Measurements from ENCODE around the gene AMPD3.

The AMPD3 gene

GRCh38 chr11:10490398-10491241 is 35.6 kb downstream of the AMPD3 start:
- DNase-seq = no peak

DNA sequence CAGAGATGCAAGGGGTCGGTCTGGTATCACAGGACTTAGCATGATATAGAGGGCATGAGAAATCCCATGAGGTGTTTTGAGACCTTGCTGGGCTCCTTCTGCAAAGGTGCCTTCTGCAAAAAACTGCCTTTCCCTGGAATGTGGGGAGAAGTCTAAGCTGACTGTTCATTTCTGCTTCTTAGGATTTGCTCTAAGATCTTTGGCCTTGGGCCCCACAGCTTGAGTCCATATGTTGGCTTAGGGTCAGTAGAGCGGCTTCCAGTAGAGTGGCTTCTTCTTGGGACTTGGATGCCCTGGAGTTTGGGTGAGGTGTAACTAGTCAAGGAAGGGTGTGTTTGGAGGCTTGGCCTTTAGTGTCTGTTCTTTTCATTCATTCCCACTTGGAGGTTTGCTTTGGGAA is 37.0 kb downstream of the AMPD3 start:
- DNase-seq = no peak

- DNase-seq = no peak
These were observed 38.1 kb downstream of the AMPD3 start for GRCh38 chr11:10493041-10493663.

GRCh38 chr11:10494636-10495463 is 39.8 kb downstream of the AMPD3 start:
- DNase-seq = no peak

- no peak for DNase-seq
These were observed 40.4 kb downstream of the AMPD3 start for GRCh38 chr11:10495464-10495786.

DNA sequence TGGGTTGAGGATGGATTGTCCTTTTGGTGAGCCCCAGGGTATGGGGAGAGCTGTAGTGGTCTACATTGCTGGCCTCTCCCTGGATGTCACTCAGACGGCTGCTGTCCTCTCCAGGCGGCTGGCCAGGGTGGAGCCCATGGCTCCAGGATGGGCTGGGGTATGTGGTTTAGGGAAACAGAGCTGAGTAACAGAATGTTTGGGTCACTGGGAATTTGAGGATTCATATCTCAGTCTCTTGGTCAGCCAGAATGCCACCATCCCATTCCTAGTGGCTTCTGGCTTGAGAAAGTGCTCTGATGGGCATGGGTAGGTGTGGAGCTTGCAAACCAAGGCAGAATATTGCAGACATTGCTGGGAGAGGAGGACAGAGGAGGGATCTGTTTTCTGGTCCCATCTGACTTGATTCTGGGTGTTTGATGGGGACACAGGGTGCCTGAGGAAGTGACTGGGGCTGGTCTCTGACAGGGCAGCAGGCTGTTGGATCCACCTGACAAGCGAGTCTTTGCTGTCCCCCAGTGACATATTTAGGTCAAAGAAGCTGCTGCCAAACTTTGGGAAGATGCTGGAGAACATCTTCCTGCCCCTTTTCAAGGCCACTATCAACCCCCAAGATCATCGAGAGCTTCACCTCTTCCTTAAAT is 41.4 kb downstream of the AMPD3 start:
- DNase-seq = no peak

- no peak for DNase-seq
These were observed 42.4 kb downstream of the AMPD3 start for GRCh38 chr11:10497371-10498021.

GRCh38 chr11:10498022-10498400 is 42.9 kb downstream of the AMPD3 start:
- no peak for DNase-seq

DNA sequence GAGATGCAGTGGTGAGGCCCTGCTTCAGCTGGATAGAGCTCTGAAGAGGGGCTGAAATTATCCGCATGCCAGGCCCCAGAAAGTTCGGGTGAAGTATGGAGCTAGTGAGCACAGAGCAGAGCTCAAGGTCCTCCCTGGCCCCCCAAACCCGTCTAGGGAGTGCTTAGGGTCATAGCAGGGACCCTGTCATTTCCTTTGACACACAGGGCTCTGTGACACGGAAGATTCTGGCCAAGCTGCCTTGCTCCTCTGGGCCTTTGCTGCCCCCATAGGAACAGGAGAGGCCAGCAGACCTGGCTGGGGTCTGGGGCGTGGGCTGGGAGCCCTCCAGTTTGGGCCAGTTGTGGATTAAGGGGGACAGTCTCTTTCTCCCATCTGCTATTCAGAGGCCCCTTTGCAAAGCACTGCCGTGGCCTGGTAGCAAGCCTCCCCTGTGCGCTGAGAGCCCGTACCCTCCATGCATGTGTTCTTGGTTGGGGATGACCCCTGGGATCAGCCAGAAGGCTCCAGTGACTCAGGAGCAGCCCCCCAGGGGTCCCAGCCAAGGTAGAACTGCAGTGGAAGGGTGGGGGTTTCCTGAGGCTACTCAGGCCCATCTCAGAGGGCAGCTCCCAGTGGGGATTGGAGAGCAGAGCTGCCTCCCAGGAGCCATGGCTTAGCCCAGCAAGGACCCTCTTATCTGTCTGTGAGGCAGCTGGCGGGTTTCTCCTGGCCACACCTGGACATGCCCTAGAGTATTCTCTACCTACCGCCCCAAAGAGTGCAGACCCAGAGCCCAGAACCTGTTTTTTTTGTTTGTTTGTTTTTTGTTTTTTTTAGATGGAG is 43.6 kb downstream of the AMPD3 start:
- no peak for DNase-seq

DNA sequence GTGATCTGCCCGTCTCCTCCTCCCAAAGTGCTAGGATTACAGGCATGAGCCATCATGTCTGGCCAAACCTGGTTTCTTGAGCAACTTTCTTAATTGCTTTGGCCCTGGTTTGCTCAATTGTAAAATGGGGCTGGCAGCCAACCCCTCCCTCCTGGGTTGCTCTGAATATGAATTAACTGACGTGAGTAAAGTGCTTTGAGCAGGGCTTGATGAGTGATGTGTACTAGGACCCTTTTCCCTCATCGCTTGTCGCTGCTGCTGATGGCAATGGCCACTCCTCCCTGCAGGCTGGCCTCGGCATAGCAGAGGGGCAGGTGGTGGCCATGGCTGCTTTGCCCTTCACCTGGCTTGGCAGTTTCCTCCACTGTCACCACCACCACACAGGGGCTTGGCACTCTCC is 44.4 kb downstream of the AMPD3 start:
- no peak for DNase-seq

GRCh38 chr11:10499874-10500601 is 45.0 kb downstream of the AMPD3 start:
- DNase-seq = no peak

GRCh38 chr11:10500757-10501684 is 46.0 kb downstream of the AMPD3 start:
- DNase-seq = no peak

GRCh38 chr11:10502065-10502680 is 47.1 kb downstream of the AMPD3 start:
- no peak for DNase-seq

DNA sequence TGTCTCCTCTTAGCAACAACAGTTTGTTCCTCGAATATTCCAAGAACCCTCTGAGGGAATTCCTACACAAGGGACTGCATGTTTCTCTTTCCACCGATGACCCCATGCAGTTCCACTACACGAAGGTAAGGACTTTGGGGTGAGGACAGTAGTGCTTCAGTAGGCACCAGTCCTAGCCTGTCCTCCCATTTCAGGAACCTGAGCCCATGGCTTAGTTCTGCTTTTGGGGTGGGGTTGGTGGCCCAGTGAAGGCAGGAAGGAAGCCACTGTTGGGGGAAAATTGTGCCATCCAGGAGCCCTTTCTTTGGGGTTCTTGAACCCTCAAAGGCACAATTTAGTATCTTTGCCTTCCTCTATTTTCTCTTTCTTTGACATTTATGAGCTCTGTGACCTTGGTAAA is 47.7 kb downstream of the AMPD3 start:
- no peak for DNase-seq

DNA sequence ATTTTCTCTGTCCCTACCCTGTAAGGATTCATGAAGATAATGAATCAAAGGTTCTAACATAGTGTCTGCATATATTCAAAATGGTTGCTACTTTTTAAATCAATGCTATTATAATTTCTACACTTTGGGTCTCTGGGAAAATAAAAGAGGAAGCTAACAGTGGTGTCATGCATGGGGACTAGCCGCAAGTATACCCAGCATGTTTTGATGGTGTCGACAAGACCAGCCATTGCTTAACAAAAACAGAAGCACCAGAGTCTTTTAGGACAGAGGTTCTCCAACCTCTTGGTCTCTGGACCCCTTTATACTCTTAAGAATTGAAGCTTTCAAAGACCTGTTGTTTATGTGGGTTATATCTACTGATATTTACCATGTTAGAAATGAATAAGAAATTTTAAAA is 48.2 kb downstream of the AMPD3 start:
- DNase-seq = no peak

- DNase-seq = no peak
These were observed 48.9 kb downstream of the AMPD3 start for GRCh38 chr11:10503777-10504480.

GRCh38 chr11:10504490-10504889 is 49.4 kb downstream of the AMPD3 start:
- DNase-seq = no peak

DNA sequence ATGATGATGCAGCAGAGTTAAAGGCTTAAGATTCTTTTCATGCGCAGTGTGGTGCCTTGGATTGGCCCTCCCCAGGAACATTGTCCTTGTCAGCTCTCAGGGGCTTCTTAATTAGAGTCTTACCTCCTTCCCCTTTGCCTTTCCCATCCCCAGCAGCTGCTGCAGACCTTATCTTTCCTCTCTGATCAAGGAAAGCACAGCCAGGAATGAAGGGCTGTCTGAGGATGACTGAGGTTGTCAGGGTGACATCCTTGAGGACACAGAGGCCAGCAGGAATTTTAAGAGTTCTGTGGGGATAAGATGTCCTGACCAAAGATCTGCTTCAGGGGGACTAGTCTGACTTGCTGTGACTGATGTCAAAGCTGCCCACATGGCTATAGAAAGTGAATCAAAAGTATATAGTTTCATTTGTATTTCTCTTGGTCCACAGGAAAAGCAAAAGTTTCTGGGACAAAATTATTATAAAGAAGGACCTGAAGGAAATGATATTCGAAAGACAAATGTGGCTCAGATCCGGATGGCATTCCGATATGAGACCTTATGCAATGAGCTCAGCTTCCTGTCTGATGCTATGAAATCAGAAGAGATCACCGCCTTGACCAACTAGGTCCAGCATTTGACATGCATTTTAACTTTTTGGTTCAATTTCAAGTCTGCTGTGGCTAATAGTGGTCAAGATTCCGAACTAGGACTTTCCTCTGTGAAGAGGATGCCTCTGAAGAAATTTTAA is 50.4 kb downstream of the AMPD3 start:
- no peak for DNase-seq

Measured in NCI-H1436 (cell line).